Stimulated activated CD4-positive, alpha-beta T cell treated with anti-CD3 and anti-CD28 coated beads, Interleukin-1b, Interleukin-23, amount 100 ng/mL, for 1 hour (primary cell): ENCODE measurements around the gene FSTL4.

ENCODE experiments used
- DNase-seq, 2 donors: peaks; one replicate each; pipeline ENCODE4 v3.0.0-alpha.2; 2020; ENCODE audit warnings: low read depth in 2 of 2

FSTL4 gene

DNA sequence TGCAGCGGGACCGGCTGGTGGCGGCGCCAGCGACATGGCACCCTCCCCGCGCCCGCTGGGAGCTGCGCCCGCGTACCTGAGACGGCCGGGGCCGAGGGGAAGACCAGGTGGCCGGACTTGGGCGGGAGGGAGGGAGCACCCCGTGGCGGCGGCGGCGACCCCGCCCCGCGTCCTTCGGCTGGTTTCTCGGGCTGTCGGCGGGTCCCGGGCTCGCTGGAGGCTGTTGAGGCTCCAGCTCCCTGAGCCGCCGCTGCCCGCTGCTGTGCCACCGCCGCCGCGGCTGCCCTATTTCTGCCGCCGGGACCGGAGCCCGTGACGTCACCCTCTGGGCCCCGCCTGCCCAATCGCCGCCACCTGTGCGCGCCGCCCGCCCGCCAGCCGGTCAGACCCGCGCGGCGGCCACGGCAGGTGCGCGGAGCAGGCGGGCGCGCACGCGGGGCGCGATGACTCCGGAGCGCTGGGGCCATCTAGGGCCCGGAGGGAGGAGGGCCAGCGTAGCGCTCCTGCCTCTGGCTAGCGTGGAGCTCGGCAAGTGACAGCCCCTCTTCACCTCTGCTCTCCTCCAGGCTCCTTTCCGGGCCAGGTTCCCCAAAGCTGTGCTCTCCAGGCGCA is at the start of gene FSTL4:
Gene FSTL4 (minus strand): TSS at position 293 of the 612 bp plus-strand sequence.
- no peak for DNase-seq

DNA sequence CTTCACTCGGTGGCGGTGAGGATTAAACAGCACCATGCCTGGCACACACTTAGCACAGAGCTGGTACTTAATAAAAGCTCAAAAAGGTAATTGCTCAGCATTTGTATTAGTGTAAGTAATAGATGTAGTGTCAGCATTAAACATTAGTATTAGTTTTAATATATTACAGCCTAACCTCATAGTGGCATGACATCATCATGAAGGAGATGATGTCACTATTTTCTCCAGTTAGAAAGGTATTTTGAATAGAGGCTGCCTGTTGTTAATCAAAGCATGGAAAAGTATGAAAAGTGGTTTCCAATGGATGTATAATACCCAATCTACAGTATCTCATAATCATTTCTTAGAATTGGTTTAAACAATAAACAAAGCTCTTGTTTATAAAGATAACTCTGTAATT is 49.0 kb upstream of the FSTL4 start:
- DNase-seq, result no peak

DNA sequence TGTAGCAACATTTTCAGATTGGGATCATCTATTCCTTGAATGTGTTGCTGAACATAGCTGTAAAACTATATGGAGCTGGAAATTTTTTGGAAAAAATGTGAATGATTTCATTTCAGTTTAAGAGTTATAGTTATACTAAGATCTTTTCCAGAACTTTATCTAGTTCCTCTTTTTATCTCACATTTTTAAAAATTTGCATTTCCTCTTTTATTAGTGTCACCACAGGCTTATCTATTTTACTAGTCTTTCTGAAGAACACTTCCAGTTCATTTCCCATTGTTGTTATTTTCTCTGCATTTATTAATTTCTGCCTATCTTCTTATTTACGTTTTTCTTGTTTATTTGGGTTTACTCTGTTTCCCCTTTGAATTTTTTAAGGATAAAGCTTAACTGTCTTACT is 46.0 kb upstream of the FSTL4 start:
- no peak for DNase-seq

DNA sequence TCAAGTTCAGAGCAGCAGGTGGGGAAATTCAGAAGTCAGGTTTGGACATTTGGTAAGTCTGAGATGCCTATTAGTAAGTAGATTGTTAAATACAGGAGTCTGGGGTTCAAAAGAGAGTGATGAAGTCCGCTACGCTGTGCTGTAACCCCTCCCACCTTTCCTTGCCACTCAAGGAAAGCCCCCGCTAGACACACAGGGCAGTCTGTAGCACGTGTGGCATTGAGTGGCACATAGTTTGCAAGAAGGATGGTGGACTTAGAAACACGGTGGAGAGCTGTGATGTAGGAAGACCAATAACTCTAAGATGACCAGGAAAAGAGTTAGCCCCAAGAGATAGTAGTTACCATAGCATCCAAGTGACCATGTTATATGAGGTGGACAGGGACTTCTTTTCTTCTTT is 44.7 kb upstream of the FSTL4 start:
- DNase-seq, result no peak

DNA sequence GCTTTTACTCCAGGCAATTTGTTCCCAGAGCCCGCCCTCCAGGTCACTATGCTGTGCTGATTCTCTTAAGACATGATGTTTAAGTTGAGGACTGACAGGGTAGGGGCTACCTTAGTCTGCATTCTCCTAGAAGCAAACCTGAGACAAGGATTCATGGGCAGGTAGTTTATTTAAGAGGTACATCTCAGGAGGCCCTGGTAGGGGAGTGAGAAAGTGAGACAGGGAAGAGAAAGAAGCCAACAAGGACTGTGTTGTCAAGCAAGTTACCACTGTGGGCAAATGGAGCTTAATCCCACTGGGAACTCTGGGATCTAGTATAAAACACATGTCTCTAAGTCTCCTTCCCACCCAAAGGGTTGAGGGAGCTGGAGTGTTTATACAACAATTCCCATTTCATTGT is 43.6 kb upstream of the FSTL4 start:
- DNase-seq, result no peak

DNA sequence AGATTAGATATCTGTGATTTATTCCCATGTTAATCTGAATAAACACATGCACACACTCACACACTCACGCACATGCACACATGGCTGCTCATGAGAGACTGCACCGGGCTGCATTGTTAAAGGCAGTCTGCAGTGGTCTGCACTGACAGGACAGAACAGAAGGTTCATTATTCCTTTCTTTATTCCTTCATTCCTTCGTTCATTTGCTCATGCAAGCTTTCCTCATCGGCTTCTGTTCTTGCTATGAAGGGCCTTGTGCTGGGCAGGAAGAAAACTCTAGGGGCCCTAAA is 41.4 kb upstream of the FSTL4 start:
- DNase-seq, result no peak

DNA sequence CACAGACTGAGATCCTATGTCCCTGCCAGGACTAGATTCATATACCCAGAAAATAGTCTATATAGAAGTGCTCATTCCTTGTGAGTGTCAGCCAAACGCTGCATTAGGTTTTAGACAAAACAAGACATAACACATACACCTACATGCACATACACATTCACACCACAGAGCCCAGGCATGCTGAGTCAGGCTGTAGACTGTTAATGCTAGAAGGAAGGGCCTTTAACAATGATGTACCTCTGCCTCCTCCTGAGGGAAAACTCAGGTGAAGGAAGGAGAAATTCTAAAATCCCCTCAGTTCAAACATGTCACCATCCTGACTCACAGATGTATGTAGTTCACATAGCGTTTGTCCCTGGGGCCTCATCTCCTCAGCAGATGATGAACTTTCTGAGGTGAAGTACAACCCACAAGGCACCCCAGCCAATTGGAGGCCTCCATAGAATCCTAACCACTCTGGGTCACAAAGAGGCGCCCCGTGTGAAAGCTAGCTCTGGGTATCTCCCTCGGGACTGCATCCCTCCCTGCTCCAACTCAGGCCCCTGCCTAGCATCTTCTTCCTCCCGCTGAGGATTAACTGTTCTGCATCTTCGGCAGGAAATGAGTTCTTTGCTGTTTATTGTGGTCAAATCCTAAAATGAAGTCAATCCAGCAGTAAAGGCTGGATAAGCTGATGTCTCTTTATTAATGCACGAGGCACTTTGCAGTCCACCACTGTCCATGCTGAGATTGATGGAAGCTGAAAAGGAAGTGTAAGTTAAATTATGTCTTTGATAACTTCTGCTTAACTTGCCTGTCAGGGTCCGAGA is 40.8 kb upstream of the FSTL4 start:
- DNase-seq, result no peak

DNA sequence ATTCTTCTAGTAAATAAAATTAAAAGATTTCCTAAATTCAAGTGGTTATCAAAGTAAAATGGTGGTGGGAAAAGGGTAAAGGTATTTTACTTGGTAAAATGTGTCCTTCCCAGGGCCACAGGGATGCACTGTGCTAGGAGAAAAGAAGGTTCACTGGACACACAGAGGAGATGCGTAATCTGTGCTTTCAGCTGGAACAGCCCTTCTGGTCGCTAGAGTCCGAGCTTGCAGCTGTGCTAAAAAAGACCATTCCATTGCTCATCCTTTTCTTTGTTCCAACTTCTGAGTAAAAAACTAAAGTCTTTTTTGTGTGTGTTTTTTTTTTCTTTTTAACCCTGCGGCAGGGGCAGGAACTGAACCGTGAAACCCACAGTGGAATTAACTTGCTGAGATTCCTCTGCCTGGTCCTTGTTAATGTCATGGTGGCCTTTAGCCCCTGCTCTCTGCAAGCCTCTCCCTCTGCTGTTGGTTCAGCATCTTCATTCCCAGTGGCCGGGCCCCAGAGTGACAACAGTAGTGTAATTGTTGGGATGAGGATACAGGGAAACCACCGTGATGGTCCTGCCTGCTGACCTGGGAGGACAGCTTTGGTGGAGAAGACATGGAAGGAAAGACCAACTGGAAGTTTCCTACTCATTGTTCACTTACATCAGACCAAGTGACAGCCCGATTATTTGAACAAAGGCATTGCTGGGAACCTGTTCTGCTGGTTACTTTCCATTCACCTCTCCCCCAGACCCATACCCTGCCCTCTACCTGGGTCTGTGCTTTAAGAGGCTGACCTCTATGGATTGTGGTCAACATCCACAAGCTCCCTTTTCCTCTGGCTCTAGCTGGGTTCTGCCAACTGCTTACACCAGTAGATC is 31.9 kb upstream of the FSTL4 start:
- DNase-seq, result no peak

DNA sequence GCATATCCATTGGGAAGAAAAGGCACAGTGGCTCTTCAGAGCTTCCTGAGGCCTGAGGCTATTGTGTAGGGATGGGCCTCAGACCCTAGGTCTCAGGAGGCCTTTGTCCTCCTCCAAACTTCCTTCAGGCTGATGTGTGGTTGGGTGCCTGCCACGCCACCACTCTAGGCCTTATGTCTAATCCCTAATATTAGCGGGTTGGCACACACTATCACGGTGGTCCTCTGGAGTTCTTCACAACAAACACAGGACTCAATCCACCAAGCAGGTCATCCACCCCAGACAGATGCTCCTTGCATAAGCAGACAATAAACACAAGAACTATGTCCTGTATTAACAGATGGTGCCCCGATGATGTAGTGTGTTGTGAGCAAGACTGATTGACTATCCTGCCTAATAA is 31.0 kb upstream of the FSTL4 start:
- no peak for DNase-seq

DNA sequence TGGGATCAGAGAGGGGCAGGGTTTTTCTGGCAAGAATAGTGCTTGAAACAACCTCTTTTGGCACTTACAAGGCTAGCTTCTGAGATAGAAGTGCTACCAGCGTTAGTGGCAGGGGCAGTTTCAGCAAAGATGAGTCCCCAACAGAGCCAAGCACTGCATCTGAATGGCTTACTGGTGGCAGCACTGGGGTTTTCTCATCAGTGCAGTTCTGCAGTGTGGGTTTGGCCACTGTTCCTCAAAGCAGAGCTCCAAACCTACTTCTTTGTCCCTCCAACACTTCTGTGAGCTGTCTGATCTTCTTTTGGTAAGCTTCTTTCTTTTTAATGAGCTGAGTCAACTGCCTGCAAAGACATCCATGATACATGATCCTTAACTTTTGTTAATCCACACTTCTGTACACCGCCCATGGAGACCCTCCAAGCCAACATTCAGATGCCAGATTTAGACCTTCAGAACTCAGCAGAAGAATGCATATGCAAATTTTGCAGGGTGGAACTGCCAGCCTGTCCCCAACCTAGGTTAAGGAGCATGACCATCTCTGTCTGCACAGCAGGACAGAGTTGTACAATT is 29.9 kb upstream of the FSTL4 start:
- DNase-seq, result no peak

DNA sequence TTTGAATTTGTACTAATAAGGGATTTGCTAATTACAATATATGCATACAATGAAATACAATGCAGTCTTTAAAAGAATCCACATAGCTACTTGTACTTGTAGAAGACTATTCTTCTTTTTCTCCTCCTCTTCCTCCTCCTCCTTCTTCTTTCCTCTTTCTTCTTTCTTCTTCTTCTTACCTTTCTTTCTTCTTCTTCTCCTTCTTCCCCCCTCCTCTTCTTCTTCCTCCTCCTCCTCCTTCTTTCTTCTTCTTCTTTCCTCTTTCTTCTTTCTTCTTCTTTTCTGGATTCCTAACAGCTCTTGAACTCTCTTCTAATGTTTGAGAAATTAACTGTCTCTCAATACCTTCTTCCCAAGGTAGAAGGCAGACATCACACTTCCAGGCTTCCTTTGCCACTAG is 29.3 kb upstream of the FSTL4 start:
- no peak for DNase-seq

DNA sequence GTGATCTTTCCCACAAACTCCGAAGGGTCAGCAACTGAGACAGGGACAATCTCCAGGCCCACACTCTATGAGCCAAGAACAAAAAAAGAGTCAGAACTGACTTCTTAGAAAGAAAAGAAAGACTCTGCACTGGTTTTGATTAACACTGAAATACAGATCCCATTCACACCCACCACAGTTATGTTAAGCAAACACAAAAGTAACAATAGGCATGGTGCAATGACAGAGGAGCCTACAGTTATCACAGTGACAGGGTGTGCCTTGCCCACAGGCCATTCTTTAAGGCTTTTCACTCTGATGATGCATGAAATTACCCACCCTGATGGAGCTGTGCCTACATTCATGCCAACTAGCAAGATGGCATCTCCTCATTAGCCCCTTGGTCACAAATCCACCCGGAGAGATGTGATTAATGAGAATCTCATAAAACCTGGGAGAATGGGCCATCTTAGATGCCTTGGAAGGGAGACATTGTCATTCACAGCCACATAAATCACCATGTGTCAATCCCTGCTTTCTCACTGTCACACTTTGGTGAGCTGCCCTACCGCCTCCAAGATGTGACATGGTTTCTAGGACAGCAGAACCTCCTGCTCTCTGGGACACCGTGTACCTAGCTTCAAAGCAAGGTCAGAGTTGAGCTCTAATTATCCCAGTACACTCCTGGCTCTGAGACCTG is 27.6 kb upstream of the FSTL4 start:
- no peak for DNase-seq

DNA sequence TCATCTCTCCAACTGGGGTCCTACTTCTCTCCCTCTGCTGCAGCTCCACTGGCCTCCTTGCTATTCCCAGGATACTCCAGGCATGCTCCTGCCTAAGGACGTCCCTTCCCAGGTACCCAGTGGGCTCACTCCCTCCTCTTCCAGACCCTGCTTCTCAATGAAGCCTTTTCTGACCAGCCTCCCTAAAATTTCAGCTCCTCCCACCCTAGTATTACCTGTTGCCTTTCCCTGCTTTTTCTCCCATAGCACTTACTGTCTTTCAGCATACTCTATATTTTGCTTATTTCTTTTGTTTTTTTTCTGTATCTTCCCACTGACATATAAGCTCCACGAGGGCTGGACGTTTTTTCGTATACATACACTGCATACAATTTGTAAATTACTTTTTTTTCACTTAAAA is 26.1 kb upstream of the FSTL4 start:
- no peak for DNase-seq

DNA sequence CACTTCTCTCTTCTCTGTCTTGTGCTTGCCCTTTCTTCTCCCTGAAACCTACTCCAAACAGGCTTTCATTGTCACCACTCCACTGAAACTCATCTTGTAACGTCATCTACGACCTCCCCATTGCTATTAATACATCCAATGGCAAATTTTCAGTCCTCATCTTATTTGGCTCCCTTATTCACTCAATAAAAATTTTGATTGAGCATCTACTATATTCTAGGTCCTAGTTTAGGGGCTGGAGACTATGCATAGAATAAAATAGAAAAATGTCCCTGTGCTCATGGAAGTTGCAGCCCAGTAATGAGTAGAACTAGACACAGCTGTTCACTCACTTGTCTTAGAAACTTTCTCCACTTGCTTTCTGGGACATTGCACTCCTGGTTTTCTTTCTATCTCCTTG is 24.9 kb upstream of the FSTL4 start:
- DNase-seq, result no peak

DNA sequence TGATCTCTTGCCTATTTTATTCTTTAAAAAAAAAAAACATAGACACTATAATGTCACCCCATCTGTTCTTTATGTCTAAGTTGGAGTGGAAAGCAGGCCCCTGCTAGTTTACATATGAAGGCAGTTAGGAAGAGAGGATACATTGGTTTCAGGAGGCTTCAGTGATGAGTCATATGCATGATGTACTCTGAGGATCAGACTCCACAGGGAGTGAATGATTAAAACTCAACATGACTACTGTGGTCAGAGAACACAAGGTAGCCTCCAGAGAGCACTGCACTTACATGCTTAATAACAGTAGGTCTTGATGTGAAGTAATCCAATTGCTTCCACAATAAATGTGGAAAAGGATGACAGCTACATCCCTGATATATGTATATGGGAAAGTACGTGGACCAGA is 22.7 kb upstream of the FSTL4 start:
- no peak for DNase-seq

DNA sequence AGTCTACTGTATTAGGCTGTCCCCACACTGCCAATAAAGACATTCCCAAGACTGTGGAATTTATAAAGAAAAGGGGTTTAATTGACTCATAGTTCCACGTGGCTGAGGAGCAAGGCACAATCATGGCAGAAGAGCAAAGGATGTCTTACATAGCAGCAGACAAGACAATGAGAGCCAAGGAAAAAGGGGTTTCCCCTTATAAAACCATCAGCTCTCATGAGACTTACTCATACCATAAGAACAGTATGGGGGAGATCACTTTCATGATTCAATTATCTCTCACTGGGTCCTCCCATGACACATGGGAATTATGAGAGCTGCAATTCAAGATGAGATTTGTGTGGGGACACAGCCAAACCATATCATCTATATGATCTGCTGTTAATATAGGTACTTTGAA is 14.8 kb upstream of the FSTL4 start:
- DNase-seq, result no peak

DNA sequence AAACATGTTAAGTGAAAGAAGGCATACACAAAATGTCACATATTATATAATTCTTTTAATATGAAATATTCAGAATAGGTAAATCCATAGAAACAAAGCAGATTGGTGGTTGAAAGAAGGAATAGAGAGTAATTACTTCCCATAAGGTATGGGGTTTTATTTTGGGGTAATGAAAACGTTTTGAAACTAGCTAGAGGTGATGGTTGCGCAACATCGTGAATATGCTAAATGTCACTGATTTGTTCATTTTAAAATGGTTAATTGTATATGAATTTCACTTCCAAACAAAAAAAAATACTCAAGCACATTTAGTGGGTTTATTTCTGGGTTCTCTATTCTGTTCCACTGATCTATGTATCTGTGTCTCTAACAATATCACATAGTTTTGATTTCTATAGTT is 12.0 kb upstream of the FSTL4 start:
- no peak for DNase-seq

DNA sequence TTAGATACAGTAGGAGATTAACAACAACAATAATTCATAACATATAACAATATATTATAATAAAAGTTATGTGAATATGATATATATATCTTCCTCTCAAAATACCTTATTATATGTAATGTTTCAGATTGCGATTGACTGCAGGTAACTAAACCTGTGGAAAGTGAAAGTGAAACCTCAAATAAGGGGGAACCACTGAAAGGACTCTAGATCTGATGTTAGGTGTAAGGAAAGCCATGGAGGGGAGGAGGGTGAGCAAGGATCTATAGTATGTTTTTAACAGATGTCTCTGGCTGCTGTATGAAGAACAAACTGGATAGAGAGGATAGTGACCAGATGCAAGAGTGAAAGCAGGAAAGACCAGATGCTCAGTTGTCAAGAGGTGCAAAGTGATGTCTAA is 5.8 kb upstream of the FSTL4 start:
- DNase-seq, result no peak

DNA sequence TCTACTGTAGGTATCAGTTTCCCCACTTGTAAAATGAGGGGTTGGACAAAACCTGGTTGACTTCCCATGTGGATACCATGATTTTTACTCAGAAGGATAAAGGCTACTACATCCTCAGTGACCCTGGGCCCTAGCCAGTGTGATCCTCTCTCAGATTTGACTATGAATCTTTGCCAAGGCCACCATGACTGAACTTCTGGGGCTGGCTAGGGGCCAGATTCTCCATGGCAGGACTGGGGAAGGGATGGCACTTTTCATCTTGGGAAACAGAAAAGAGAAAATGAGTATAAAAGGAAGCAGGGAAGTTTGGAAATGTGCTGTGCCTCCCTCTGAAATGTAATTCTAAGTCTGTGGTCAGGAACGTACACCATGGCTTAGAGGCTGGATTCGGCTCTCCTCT is 1.4 kb upstream of the FSTL4 start:
- DNase-seq, result no peak

DNA sequence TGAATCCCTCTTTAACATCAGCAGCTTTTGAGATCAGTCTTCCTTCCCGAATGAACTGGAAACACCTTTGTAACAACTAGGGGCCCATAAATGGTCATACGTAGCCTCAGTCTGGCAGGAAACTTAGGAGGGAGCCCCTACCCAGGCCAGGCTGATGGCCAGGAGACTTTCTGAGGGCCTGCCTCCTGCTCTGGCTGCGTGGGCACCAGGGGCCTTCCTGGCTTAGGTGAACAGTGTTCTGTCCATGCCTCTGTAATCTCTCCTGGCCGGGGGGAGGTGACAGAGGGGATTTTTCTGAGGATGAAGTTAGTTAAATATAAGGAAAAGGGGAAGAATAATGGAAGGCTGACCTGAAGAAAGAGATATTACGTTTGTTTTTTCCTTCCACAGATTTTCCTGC is 843 bp upstream of the FSTL4 start:
- DNase-seq, result no peak

DNA sequence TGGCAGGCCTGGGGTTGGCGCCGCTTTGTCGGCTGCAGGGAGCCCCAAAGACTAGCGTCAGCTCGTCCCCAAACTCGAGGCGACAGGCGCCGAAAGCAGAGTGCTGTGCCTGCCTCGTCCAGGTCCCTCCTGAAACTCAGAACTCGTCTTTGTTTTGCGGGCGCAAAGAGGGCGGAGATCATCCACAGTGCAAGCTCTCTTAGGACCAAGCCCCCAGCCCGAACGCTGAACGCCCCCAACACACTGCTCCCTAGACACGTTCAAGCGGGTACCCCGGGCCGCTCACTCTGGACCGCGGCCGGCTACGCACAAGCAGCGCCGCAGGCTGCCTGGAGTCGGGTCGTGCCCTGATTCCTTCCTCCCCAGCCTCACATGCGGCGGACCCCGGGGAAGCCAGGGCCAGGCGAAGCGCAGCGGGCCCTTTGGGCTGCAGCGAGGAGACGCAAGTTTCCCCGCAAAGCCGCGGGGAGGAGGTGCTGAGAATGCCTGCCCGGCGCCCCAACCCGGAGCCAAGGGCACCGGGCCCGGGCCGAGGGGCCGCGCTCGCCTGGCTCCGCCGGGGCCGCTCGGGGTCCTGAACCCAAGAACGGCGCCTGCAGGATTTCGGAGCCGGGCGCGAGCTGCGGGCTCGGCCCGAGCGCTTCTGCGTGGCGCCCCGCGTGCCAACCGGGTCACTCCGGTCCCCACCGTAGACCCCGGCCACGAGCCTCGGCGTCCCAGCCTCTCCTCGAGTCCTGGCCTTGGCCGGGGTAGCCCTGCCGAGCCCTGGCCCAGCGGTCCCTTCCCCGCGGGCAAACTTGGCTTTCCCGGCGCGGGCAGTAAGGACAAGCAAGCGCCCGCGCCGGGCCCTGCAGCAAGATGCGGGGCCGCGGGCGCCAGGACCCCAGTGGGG is 738 bp downstream of the FSTL4 start:
- DNase-seq, result no peak
